ENCODE results near the gene FSTL4. TPM values are rescaled to one million over a fixed set of nuclear protein-coding genes. Genes with fewer than 3 reads are reported as not detected.
A peak's percentile ranks its signal among the peaks of the same experiment; 100 is the strongest.

Gene FSTL4
- polyA plus RNA-seq, 4 donors: 0.25 to 1.5 TPM; not detected in 2

GRCh38 chr5:133365738-133366137 is 246.6 kb downstream of the FSTL4 start:
- DNase-seq: no peak
- peaks cover 0 to 13% (median 2%) of the 10 kb centered on the region in 3 donors for H3K27me3 ChIP-seq (ENCODE audit: control insufficient read depth in 3 of 3, insufficient read depth in 3 of 3, low read length in 3 of 3)
- FAIRE-seq: no peak
- no peak overlapping the region for H3K4me3 ChIP-seq (ENCODE audit: low read depth in 1 of 3, low read length in 3 of 3)
- H3K36me3 ChIP-seq (ENCODE audit: control insufficient read depth in 3 of 3, insufficient read depth in 2 of 3, low read depth in 1 of 3, low read length in 3 of 3): no peaks in the 10 kb centered on the region
- no peaks in the 10 kb centered on the region for H3K9me3 ChIP-seq (ENCODE audit: control insufficient read depth in 2 of 2, insufficient read depth in 1 of 2, low read depth in 1 of 2, low read length in 1 of 2)
- 81 to 89% (median 87%) methylated on average over 6 of the region's 6 CpGs for WGBS, 3 donors
- no peaks in the 10 kb centered on the region for H3K4me1 ChIP-seq (ENCODE audit: control insufficient read depth in 3 of 3, insufficient read depth in 2 of 3, low read depth in 1 of 3, low read length in 2 of 3)
- no peak overlapping the region for H3K27ac ChIP-seq (ENCODE audit: low read depth in 1 of 3, low read length in 2 of 3)

- WGBS, 3 donors: 48 to 52% (median 48%) methylated on average over 12 of the region's 12 CpGs
These were observed 247.2 kb downstream of the FSTL4 start for GRCh38 chr5:133364936-133365707.

GRCh38 chr5:133363807-133364587 is 248.3 kb downstream of the FSTL4 start:
- Histone ChIP-seq H3K36me3 (ENCODE audit: control insufficient read depth in 3 of 3, insufficient read depth in 2 of 3, low read depth in 1 of 3, low read length in 3 of 3) (no peaks in the 10 kb centered on the region), H3K4me3 (ENCODE audit: low read depth in 1 of 3, low read length in 3 of 3) (no peak overlapping the region), H3K9me3 (ENCODE audit: control insufficient read depth in 2 of 2, insufficient read depth in 1 of 2, low read depth in 1 of 2, low read length in 1 of 2) (no peaks in the 10 kb centered on the region), H3K4me1 (ENCODE audit: control insufficient read depth in 3 of 3, insufficient read depth in 2 of 3, low read depth in 1 of 3, low read length in 2 of 3) (no peaks in the 10 kb centered on the region), H3K27ac (ENCODE audit: low read depth in 1 of 3, low read length in 2 of 3) (no peak overlapping the region), H3K27me3 (ENCODE audit: control insufficient read depth in 3 of 3, insufficient read depth in 3 of 3, low read length in 3 of 3) (peaks cover 0 to 14% (median 2%) of the 10 kb centered on the region in 3 donors)
- DNase-seq (no peak), FAIRE-seq (no peak)
- WGBS, 3 donors: 75 to 81% (median 79%) methylated on average over 10 of the region's 10 CpGs

More at GRCh38 chr5:133364936-133365707, 247.2 kb downstream of the FSTL4 start:
- Histone ChIP-seq H3K27ac (ENCODE audit: low read depth in 1 of 3, low read length in 2 of 3) (no peak overlapping the region), H3K4me1 (ENCODE audit: control insufficient read depth in 3 of 3, insufficient read depth in 2 of 3, low read depth in 1 of 3, low read length in 2 of 3) (no peaks in the 10 kb centered on the region), H3K27me3 (ENCODE audit: control insufficient read depth in 3 of 3, insufficient read depth in 3 of 3, low read length in 3 of 3) (peaks cover 0 to 14% (median 2%) of the 10 kb centered on the region in 3 donors), H3K4me3 (ENCODE audit: low read depth in 1 of 3, low read length in 3 of 3) (no peak overlapping the region), H3K36me3 (ENCODE audit: control insufficient read depth in 3 of 3, insufficient read depth in 2 of 3, low read depth in 1 of 3, low read length in 3 of 3) (no peaks in the 10 kb centered on the region), H3K9me3 (ENCODE audit: control insufficient read depth in 2 of 2, insufficient read depth in 1 of 2, low read depth in 1 of 2, low read length in 1 of 2) (no peaks in the 10 kb centered on the region)
- FAIRE-seq (no peak), DNase-seq (no peak)

DNA sequence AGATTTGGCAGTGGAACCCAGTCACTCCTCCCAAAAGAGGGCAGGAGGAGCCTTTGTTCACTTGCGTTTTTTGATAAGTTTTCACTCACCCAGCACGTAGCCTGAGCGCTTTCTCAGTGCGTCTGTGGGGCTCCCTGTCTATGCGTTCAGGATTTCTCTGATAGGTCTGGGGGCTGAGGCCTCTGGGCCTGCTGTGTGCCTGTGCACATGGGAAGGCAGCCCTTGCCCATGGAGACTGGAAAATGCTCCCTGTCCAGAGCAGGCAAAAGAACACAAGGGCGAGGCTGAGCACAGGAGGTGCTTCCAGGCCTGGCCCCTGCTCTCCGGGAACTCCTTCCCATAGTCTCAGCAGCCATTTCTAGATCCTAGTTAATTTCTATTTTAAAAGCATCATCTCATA is 249.9 kb downstream of the FSTL4 start:
- 58 to 80% (median 61%) methylated on average over 7 of the region's 7 CpGs for WGBS, 3 donors
- no peak overlapping the region for H3K27ac ChIP-seq (ENCODE audit: low read depth in 1 of 3, low read length in 2 of 3)
- no peaks in the 10 kb centered on the region for H3K4me1 ChIP-seq (ENCODE audit: control insufficient read depth in 3 of 3, insufficient read depth in 2 of 3, low read depth in 1 of 3, low read length in 2 of 3)
- DNase-seq: no peak
- FAIRE-seq: no peak
- H3K36me3 ChIP-seq (ENCODE audit: control insufficient read depth in 3 of 3, insufficient read depth in 2 of 3, low read depth in 1 of 3, low read length in 3 of 3): no peaks in the 10 kb centered on the region
- H3K27me3 ChIP-seq (ENCODE audit: control insufficient read depth in 3 of 3, insufficient read depth in 3 of 3, low read length in 3 of 3): peaks cover 0 to 10% (median 2%) of the 10 kb centered on the region in 3 donors
- no peaks in the 10 kb centered on the region for H3K9me3 ChIP-seq (ENCODE audit: control insufficient read depth in 2 of 2, insufficient read depth in 1 of 2, low read depth in 1 of 2, low read length in 1 of 2)
- no peak overlapping the region for H3K4me3 ChIP-seq (ENCODE audit: low read depth in 1 of 3, low read length in 3 of 3)

DNA sequence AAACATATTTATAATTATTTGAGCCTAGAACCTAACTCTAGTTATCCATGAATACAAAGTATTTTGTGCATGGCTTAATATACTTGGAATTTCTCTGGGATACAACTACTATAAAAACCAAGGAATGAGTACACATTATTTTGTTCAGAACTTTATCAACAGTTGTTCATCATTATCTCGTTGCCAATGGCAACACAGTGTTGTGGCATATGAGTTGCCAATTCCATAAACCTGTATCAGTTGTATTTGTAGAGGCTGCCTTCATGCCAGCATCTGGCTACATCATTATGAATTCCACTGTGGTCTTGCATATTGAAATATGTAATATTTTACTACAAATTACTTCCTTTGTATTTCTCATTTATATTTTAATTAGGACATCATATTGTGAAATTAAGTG is 250.4 kb downstream of the FSTL4 start:
- no peaks in the 10 kb centered on the region for H3K9me3 ChIP-seq (ENCODE audit: control insufficient read depth in 2 of 2, insufficient read depth in 1 of 2, low read depth in 1 of 2, low read length in 1 of 2)
- no peak overlapping the region for H3K27ac ChIP-seq (ENCODE audit: low read depth in 1 of 3, low read length in 2 of 3)
- peaks cover 0 to 10% (median 2%) of the 10 kb centered on the region in 3 donors for H3K27me3 ChIP-seq (ENCODE audit: control insufficient read depth in 3 of 3, insufficient read depth in 3 of 3, low read length in 3 of 3)
- no peak for FAIRE-seq
- no peaks in the 10 kb centered on the region for H3K4me1 ChIP-seq (ENCODE audit: control insufficient read depth in 3 of 3, insufficient read depth in 2 of 3, low read depth in 1 of 3, low read length in 2 of 3)
- no peak overlapping the region for H3K4me3 ChIP-seq (ENCODE audit: low read depth in 1 of 3, low read length in 3 of 3)
- 18 to 56% (median 47%) methylated on average over 1 of the region's 1 CpG for WGBS, 3 donors
- H3K36me3 ChIP-seq (ENCODE audit: control insufficient read depth in 3 of 3, insufficient read depth in 2 of 3, low read depth in 1 of 3, low read length in 3 of 3): no peaks in the 10 kb centered on the region
- peak in 1 of 2 donors; percentile 26 for DNase-seq

GRCh38 chr5:133360693-133361472 is 251.5 kb downstream of the FSTL4 start:
- no peaks in the 10 kb centered on the region for H3K9me3 ChIP-seq (ENCODE audit: control insufficient read depth in 2 of 2, insufficient read depth in 1 of 2, low read depth in 1 of 2, low read length in 1 of 2)
- peaks cover 0 to 10% (median 2%) of the 10 kb centered on the region in 3 donors for H3K27me3 ChIP-seq (ENCODE audit: control insufficient read depth in 3 of 3, insufficient read depth in 3 of 3, low read length in 3 of 3)
- FAIRE-seq (no peak), DNase-seq (no peak)
- no peaks in the 10 kb centered on the region for H3K36me3 ChIP-seq (ENCODE audit: control insufficient read depth in 3 of 3, insufficient read depth in 2 of 3, low read depth in 1 of 3, low read length in 3 of 3)
- WGBS, 3 donors: 66 to 76% (median 68%) methylated on average over 18 of the region's 18 CpGs
- H3K27ac ChIP-seq (ENCODE audit: low read depth in 1 of 3, low read length in 2 of 3): no peak overlapping the region
- no peaks in the 10 kb centered on the region for H3K4me1 ChIP-seq (ENCODE audit: control insufficient read depth in 3 of 3, insufficient read depth in 2 of 3, low read depth in 1 of 3, low read length in 2 of 3)
- H3K4me3 ChIP-seq (ENCODE audit: low read depth in 1 of 3, low read length in 3 of 3): no peak overlapping the region

- H3K9me3 ChIP-seq (ENCODE audit: control insufficient read depth in 2 of 2, insufficient read depth in 1 of 2, low read depth in 1 of 2, low read length in 1 of 2): no peaks in the 10 kb centered on the region
- no peak for FAIRE-seq
- no peak overlapping the region for H3K4me3 ChIP-seq (ENCODE audit: low read depth in 1 of 3, low read length in 3 of 3)
- H3K27ac ChIP-seq (ENCODE audit: low read depth in 1 of 3, low read length in 2 of 3): no peak overlapping the region
- no peaks in the 10 kb centered on the region for H3K36me3 ChIP-seq (ENCODE audit: control insufficient read depth in 3 of 3, insufficient read depth in 2 of 3, low read depth in 1 of 3, low read length in 3 of 3)
- 59 to 70% (median 66%) methylated on average over 8 of the region's 8 CpGs for WGBS, 3 donors
- no peaks in the 10 kb centered on the region for H3K4me1 ChIP-seq (ENCODE audit: control insufficient read depth in 3 of 3, insufficient read depth in 2 of 3, low read depth in 1 of 3, low read length in 2 of 3)
- DNase-seq: no peak
- H3K27me3 ChIP-seq (ENCODE audit: control insufficient read depth in 3 of 3, insufficient read depth in 3 of 3, low read length in 3 of 3): peaks cover 0 to 6% (median 2%) of the 10 kb centered on the region in 3 donors
These were observed 252.5 kb downstream of the FSTL4 start for GRCh38 chr5:133359861-133360260.

DNA sequence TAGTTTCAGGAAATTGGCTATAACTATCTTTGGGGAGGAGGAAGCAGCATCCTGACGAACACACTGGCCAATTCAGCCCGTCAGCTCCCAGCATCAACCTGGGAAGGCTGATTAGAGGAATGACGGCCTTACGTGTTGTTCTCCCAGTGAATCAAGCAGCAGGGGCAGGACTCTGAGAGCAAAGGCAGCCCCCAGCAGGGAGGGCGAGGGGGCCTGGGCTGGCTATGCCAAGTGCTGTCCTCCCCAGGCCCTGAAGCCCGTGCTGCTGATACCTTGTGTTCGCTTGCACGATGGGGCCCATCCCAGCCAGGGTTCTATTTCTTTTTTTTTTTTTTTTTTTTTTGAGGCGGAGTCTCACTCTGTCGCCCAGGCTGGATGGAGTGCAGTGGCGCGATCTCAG is 254.1 kb downstream of the FSTL4 start:
- H3K4me1 ChIP-seq (ENCODE audit: control insufficient read depth in 3 of 3, insufficient read depth in 2 of 3, low read depth in 1 of 3, low read length in 2 of 3): no peaks in the 10 kb centered on the region
- no peak overlapping the region for H3K4me3 ChIP-seq (ENCODE audit: low read depth in 1 of 3, low read length in 3 of 3)
- WGBS, 3 donors: 85 to 91% (median 87%) methylated on average over 11 to 12 of the region's 12 CpGs
- FAIRE-seq (no peak), DNase-seq (no peak)
- H3K9me3 ChIP-seq (ENCODE audit: control insufficient read depth in 2 of 2, insufficient read depth in 1 of 2, low read depth in 1 of 2, low read length in 1 of 2): no peaks in the 10 kb centered on the region
- no peak overlapping the region for H3K27ac ChIP-seq (ENCODE audit: low read depth in 1 of 3, low read length in 2 of 3)
- peaks cover 0 to 6% (median 2%) of the 10 kb centered on the region in 3 donors for H3K27me3 ChIP-seq (ENCODE audit: control insufficient read depth in 3 of 3, insufficient read depth in 3 of 3, low read length in 3 of 3)
- H3K36me3 ChIP-seq (ENCODE audit: control insufficient read depth in 3 of 3, insufficient read depth in 2 of 3, low read depth in 1 of 3, low read length in 3 of 3): no peaks in the 10 kb centered on the region

All from small intestine (tissue), 7 donors.